IMR-90 (cell line): Measurements from ENCODE around the gene RENBP. TPM values are rescaled to one million over a fixed set of nuclear protein-coding genes. Genes with fewer than 3 reads are reported as not detected.

Experiments
- ATAC-seq: fragments of 200-7000 bp; cut with Tn5 transposase; 2 replicates; pipeline ENCODE4 v1.9.1; 2020; ENCODE audit warnings: low read depth, mild to moderate bottlenecking, moderate library complexity
- BruUV-seq: library from RNA; stranded (reverse); fragments of 400-500 nt; replicated peaks from 2 replicates; lab custom pipeline; 2021; lab: Mats Ljungman, UMichigan
- CTCF ChIA-PET: fragments of 300-600 bp; formaldehyde crosslinking; extraction: SDS; loops from one replicate; lab custom pipeline; 2021; ENCODE audit warnings: antibody characterized with exemption; lab: Yijun Ruan, JAX
- POLR2A ChIA-PET: fragments of 300-600 bp; sonication (Branson Sonifier 250); formaldehyde crosslinking; loops from one replicate; lab custom pipeline; 2022; ENCODE audit warnings: antibody characterized with exemption; ENCODE audit not compliant: unreplicated experiment; lab: Charles Lee
- DNase-seq: peaks from one replicate; pipeline ENCODE4 v3.0.0; 2013
- H2AFZ ChIP-seq: replicated peaks from 2 replicates; pipeline ENCODE3; 2013; ENCODE audit warnings: low read length, mild to moderate bottlenecking; ENCODE audit not compliant: poor library complexity
- H2AK5ac ChIP-seq: 2 replicates; pipeline ENCODE4 v1.6.1; 2013; ENCODE audit warnings: low read depth, low read length, inconsistent platforms
- H2AK9ac ChIP-seq: replicated peaks from 2 replicates; pipeline ENCODE3; 2013; ENCODE audit warnings: mild to moderate bottlenecking, low read depth, low read length, moderate library complexity; ENCODE audit not compliant: poor library complexity
- H2BK120ac ChIP-seq: 2 replicates; pipeline ENCODE4 v1.6.1; 2013; ENCODE audit warnings: low read depth, low read length, inconsistent platforms
- H2BK15ac ChIP-seq: 3 replicates; pipeline ENCODE4 v1.6.1; 2013; ENCODE audit warnings: low read depth, low read length, inconsistent platforms
- H2BK20ac ChIP-seq: 2 replicates; pipeline ENCODE4 v1.6.1; 2013; ENCODE audit warnings: low read depth, mild to moderate bottlenecking, inconsistent platforms, low read length, moderate library complexity
- H2BK5ac ChIP-seq: 2 replicates; pipeline ENCODE4 v1.6.1; 2013; ENCODE audit warnings: mild to moderate bottlenecking, low read depth, low read length, inconsistent platforms; ENCODE audit not compliant: poor library complexity, severe bottlenecking
- H3K14ac ChIP-seq: replicated peaks from 2 replicates; pipeline ENCODE4 v1.6.1; 2013; ENCODE audit warnings: low read depth, low read length, inconsistent platforms
- H3K18ac ChIP-seq: 2 replicates; pipeline ENCODE4 v1.6.1; 2013; ENCODE audit warnings: low read depth, low read length, control low read depth
- H3K23ac ChIP-seq: 2 replicates; pipeline ENCODE4 v1.6.1; 2013; ENCODE audit warnings: low read depth, low read length, inconsistent platforms
- H3K27ac ChIP-seq: 2 replicates; pipeline ENCODE4 v1.5.1; 2013; ENCODE audit warnings: mild to moderate bottlenecking, control low read depth, low read length; ENCODE audit not compliant: insufficient read depth
- H3K27me3 ChIP-seq: 2 replicates; pipeline ENCODE4 v1.6.1; 2013; ENCODE audit warnings: low read length; ENCODE audit not compliant: control insufficient read depth, insufficient read depth
- H3K36me3 ChIP-seq: 2 replicates; pipeline ENCODE4 v1.6.1; 2013; ENCODE audit warnings: low read length, mixed read lengths; ENCODE audit not compliant: control insufficient read depth, insufficient read depth
- H3K4ac ChIP-seq: 2 replicates; pipeline ENCODE4 v1.6.1; 2013; ENCODE audit warnings: low read depth, low read length, inconsistent platforms
- H3K4me1 ChIP-seq: 2 replicates; pipeline ENCODE4 v1.6.1; 2013; ENCODE audit warnings: low read length, mixed read lengths; ENCODE audit not compliant: control insufficient read depth, insufficient read depth
- H3K4me2 ChIP-seq: 2 replicates; pipeline ENCODE4 v1.6.1; 2013; ENCODE audit warnings: low read depth, mild to moderate bottlenecking, control low read depth, low read length, moderate library complexity
- H3K4me3 ChIP-seq: 2 replicates; pipeline ENCODE4 v1.5.1; 2013; ENCODE audit warnings: low read depth, mild to moderate bottlenecking, control low read depth, low read length, moderate library complexity; ENCODE audit not compliant: insufficient read depth
- H3K56ac ChIP-seq: 2 replicates; pipeline ENCODE4 v1.6.1; 2013; ENCODE audit warnings: low read length, inconsistent platforms; ENCODE audit not compliant: insufficient read depth; ENCODE audit errors: extremely low read depth
- H3K79me1 ChIP-seq, 2 experiments: 2 replicates each; pipeline ENCODE4 v1.6.1; 2013; ENCODE audit warnings: low read length in 2 of 2, inconsistent platforms in 1 of 2, low read depth in 1 of 2
- H3K9ac ChIP-seq: 2 replicates; pipeline ENCODE4 v1.6.1; 2013; ENCODE audit warnings: low read depth, low read length, control low read depth
- H3K9me1 ChIP-seq: 2 replicates; pipeline ENCODE4 v1.6.1; 2013; ENCODE audit warnings: low read length, inconsistent platforms; ENCODE audit not compliant: insufficient read depth
- H3K9me3 ChIP-seq: 2 replicates; pipeline ENCODE4 v1.6.1; 2013; ENCODE audit warnings: low read length; ENCODE audit not compliant: control insufficient read depth, insufficient read depth
- H4K20me1 ChIP-seq: 2 replicates; pipeline ENCODE4 v1.6.1; 2013; ENCODE audit warnings: low read length, inconsistent platforms; ENCODE audit not compliant: insufficient read depth
- H4K5ac ChIP-seq: 2 replicates; pipeline ENCODE4 v1.6.1; 2013; ENCODE audit warnings: mild to moderate bottlenecking, low read depth, low read length, control low read depth
- H4K8ac ChIP-seq, 2 experiments: 2 replicates each; pipeline ENCODE4 v1.6.1; 2013; ENCODE audit warnings: low read depth in 2 of 2, low read length in 2 of 2, control low read depth in 1 of 2, inconsistent platforms in 1 of 2
- H4K91ac ChIP-seq: 2 replicates; pipeline ENCODE4 v1.6.1; 2013; ENCODE audit warnings: low read depth, low read length, inconsistent platforms; ENCODE audit not compliant: insufficient read depth
- CEBPB ChIP-seq: IDR thresholded peaks from 2 replicates; pipeline ENCODE4 v1.6.1; 2012; ENCODE audit warnings: low read depth, low read length, improper control_type of control experiment
- MAFK ChIP-seq: IDR thresholded peaks from 2 replicates; pipeline ENCODE4 v1.6.1; 2012; ENCODE audit warnings: low read depth, low read length, improper control_type of control experiment
- RCOR1 ChIP-seq: IDR thresholded peaks from 2 replicates; pipeline ENCODE4 v1.6.1; 2012; ENCODE audit warnings: mild to moderate bottlenecking, low read length, improper control_type of control experiment; ENCODE audit not compliant: insufficient replicate concordance
- RFX5 ChIP-seq: IDR thresholded peaks from 2 replicates; pipeline ENCODE4 v1.8.0; 2012; ENCODE audit warnings: low read depth, mild to moderate bottlenecking, low read length, moderate library complexity
- USF2 ChIP-seq: fragments of 150-350 bp; IDR thresholded peaks from 2 replicates; pipeline ENCODE4 v1.6.1; 2017; ENCODE audit warnings: mild to moderate bottlenecking, antibody characterized with exemption, low read length, low read depth
- WGBS, 2 experiments: methylation state at CpG; one replicate each; pipeline versions ENCODE4 v1.1.5 to v1.1.7; 2013; ENCODE audit warnings: missing lambda C conversion rate in 2 of 2; ENCODE audit not compliant: insufficient read length in 1 of 2; ENCODE audit errors: extremely low coverage in 2 of 2; 5-methylcytosine and 5-hydroxymethylcytosine counted together
- dilution Hi-C: fragments of 300-500 bp; cut with HindIII; formaldehyde crosslinking; loops from one replicate; pipeline ENCODE4 v1.14.3; 2018; ENCODE audit warnings: low sequenced_read_pairs; ENCODE audit not compliant: unreplicated experiment
- in situ Hi-C: fragments of 300-500 bp; cut with MboI; formaldehyde crosslinking; loops from 3 replicates; pipeline ENCODE4 v1.14.3; 2019; ENCODE audit warnings: low sequenced_read_pairs, inconsistent platforms, mixed read lengths
- intact Hi-C: fragments of 100-400 bp; cut with micrococcal nuclease; formaldehyde crosslinking; loops from 2 replicates; pipeline ENCODE4 v1.10.0; 2022
- polyA plus RNA-seq, 3 experiments: library from polyadenylated mRNA; depleted of rRNA; stranded (reverse); fragments of >200 nt; gene quantifications; 2 replicates each; pipeline ENCODE4 v1.2.3, GENCODE V29; 2012; ENCODE audit warnings: low replicate concordance in 1 of 3
- total RNA-seq: library from RNA; depleted of rRNA; stranded (reverse); fragments of >200 nt; gene quantifications from 2 replicates; pipeline ENCODE4 v1.2.3, GENCODE V29; 2012
- TF ChIP-seq, protein P1 (sequence below): fragments of 150-350 bp; IDR thresholded peaks from 2 replicates; pipeline ENCODE4 v1.6.1; 2016; ENCODE audit warnings: low read depth, mild to moderate bottlenecking, low read length, moderate library complexity, borderline replicate concordance

Gene RENBP
- total and polyA plus RNA-seq, 2 of the 4 experiments (the other 2 are of a cell fraction): 0.15 to 0.18 TPM

- H2BK120ac ChIP-seq: no peak overlapping the region
- H3K4me3 ChIP-seq: no peak overlapping the region
- CTCF ChIA-PET: no interaction called here
- H3K9me1 ChIP-seq: no peaks in the 10 kb centered on the region
- peaks cover 35% of the 10 kb centered on the region for H3K36me3 ChIP-seq
- H3K27ac ChIP-seq: no peak overlapping the region
- H3K4me2 ChIP-seq: no peak overlapping the region
- H3K4ac ChIP-seq: no peak overlapping the region
- no peak overlapping the region for H2BK5ac ChIP-seq
- peaks cover 0 to 6% of the 10 kb centered on the region in 2 experiments; a peak in 1 of 4 replicates for H3K79me1 ChIP-seq
- H3K9me3 ChIP-seq: no peaks in the 10 kb centered on the region
- no peak overlapping the region for H2AK9ac ChIP-seq
- H4K20me1 ChIP-seq: no peaks in the 10 kb centered on the region
- BruUV-seq: no TSS peak
- no peak for ATAC-seq
- H3K4me1 ChIP-seq: peaks cover 4% of the 10 kb centered on the region
- H3K18ac ChIP-seq: no peak overlapping the region
- no peak overlapping the region for H2AK5ac ChIP-seq
- 63% methylated on average over 2 of the region's 30 CpGs; no CpG with 5 or more reads in 1 of the 2 experiments for WGBS, 2 experiments
- DNase-seq: no peak
- no peak overlapping the region for H3K9ac ChIP-seq
- H2AFZ ChIP-seq: no peak overlapping the region
- H2BK20ac ChIP-seq: no peak overlapping the region
- H3K23ac ChIP-seq: no peak overlapping the region
- no peak overlapping the region for H2BK15ac ChIP-seq
- in situ Hi-C loops (no loop called here), dilution Hi-C loops (no loop called here), intact Hi-C loops (no loop called here)
- H4K91ac ChIP-seq: no peak overlapping the region
- no peak overlapping the region for H3K14ac ChIP-seq
- no peak overlapping the region for H4K8ac ChIP-seq
- H3K56ac ChIP-seq: no peak overlapping the region
- POLR2A ChIA-PET: no interaction called here
- TF ChIP-seq CEBPB (no peak), USF2 (no peak), RCOR1 (no peak), MAFK (no peak), RFX5 (no peak)
- TF ChIP-seq, protein P1, sequence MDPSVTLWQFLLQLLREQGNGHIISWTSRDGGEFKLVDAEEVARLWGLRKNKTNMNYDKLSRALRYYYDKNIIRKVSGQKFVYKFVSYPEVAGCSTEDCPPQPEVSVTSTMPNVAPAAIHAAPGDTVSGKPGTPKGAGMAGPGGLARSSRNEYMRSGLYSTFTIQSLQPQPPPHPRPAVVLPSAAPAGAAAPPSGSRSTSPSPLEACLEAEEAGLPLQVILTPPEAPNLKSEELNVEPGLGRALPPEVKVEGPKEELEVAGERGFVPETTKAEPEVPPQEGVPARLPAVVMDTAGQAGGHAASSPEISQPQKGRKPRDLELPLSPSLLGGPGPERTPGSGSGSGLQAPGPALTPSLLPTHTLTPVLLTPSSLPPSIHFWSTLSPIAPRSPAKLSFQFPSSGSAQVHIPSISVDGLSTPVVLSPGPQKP: no peak
- no peaks in the 10 kb centered on the region for H3K27me3 ChIP-seq
- no peak overlapping the region for H4K5ac ChIP-seq
Observed at GRCh38 chrX:153948847-153949805, 4.7 kb upstream of the RENBP start.
